Fibroblast of lung (primary cell): ENCODE results near the gene NOVA1. TPM values are rescaled to one million over a fixed set of nuclear protein-coding genes. Genes with fewer than 3 reads are reported as not detected.

Experiments used
- DNase-seq, 2 donors: peaks; one replicate each; pipeline versions ENCODE4 v3.0.0 to v3.0.0-alpha.2; 2010; ENCODE audit warnings: low read depth in 2 of 2
- H2AFZ ChIP-seq: 2 replicates; pipeline ENCODE4 v1.5.1; 2012; ENCODE audit warnings: low read length, control low read depth, inconsistent platforms
- H3K27ac ChIP-seq: 2 replicates; pipeline ENCODE4 v1.5.1; 2011; ENCODE audit warnings: low read length, control low read depth; ENCODE audit not compliant: insufficient read depth
- H3K27me3 ChIP-seq: 2 replicates; pipeline ENCODE4 v1.5.1; 2011; ENCODE audit warnings: mild to moderate bottlenecking, low read length; ENCODE audit not compliant: control insufficient read depth, insufficient read depth
- H3K36me3 ChIP-seq: 2 replicates; pipeline ENCODE4 v1.5.1; 2011; ENCODE audit warnings: low read length; ENCODE audit not compliant: control insufficient read depth, insufficient read depth
- H3K4me1 ChIP-seq: 2 replicates; pipeline ENCODE4 v1.5.1; 2011; ENCODE audit warnings: low read length; ENCODE audit not compliant: control insufficient read depth, insufficient read depth; ENCODE audit errors: extremely low read depth
- H3K4me2 ChIP-seq: 2 replicates; pipeline ENCODE4 v1.5.1; 2011; ENCODE audit warnings: low read length, control low read depth; ENCODE audit not compliant: insufficient read depth; ENCODE audit errors: extremely low read depth
- H3K4me3 ChIP-seq, 4 experiments: fragments of 200-600 bp in 1 of 4; sonication (generic) in 1 of 4; replicated peaks in 1 of 4; 2 replicates each; pipeline ENCODE4 v1.5.1; 2011 to 2016; ENCODE audit warnings: low read length in 4 of 4, low read depth in 3 of 4, mild to moderate bottlenecking in 3 of 4, control low read depth in 2 of 4, inconsistent platforms in 1 of 4, mixed read lengths in 1 of 4; ENCODE audit not compliant: insufficient read depth in 1 of 4; ENCODE audit errors: control extremely low read depth in 1 of 4
- H3K79me2 ChIP-seq: 2 replicates; pipeline ENCODE4 v1.5.1; 2012; ENCODE audit warnings: mild to moderate bottlenecking, low read length, inconsistent platforms; ENCODE audit not compliant: control insufficient read depth, insufficient read depth
- H3K9ac ChIP-seq: 2 replicates; pipeline ENCODE4 v1.5.1; 2011; ENCODE audit warnings: mild to moderate bottlenecking, low read length, control low read depth; ENCODE audit not compliant: insufficient read depth
- H3K9me3 ChIP-seq: 2 replicates; pipeline ENCODE4 v1.5.1; 2012; ENCODE audit warnings: low read depth, low read length; ENCODE audit not compliant: control insufficient read depth, insufficient read depth
- H4K20me1 ChIP-seq: 2 replicates; pipeline ENCODE4 v1.5.1; 2011; ENCODE audit warnings: low read length; ENCODE audit not compliant: control insufficient read depth, insufficient read depth; ENCODE audit errors: extremely low read depth
- EZH2 ChIP-seq: IDR thresholded peaks from 2 replicates; pipeline ENCODE4 v1.5.1; 2012; ENCODE audit warnings: low read length, control low read depth, mild to moderate bottlenecking; ENCODE audit errors: missing control alignments
- polyA plus RNA-seq, 2 donors: library from polyadenylated mRNA; depleted of rRNA in 1 of 2; stranded (reverse) in 1 of 2; unstranded in 1 of 2; fragments of >200 nt; gene quantifications; 2 replicates each; pipeline ENCODE4 v1.2.1, GENCODE V29; 2011 to 2012; ENCODE audit warnings: missing spikeins in 1 of 2
- total RNA-seq: library from RNA; depleted of rRNA; stranded (reverse); fragments of >200 nt; gene quantifications from 2 replicates; pipeline ENCODE4 v1.2.1, GENCODE V29; 2014
- TF ChIP-seq, protein P1 (sequence below), 2 donors: IDR thresholded peaks in 1 of 2; conservative IDR thresholded peaks in 1 of 2; 1 replicate in 1 of 2; 2 replicates in 1 of 2; pipeline ENCODE4 v1.5.1; 2011 to 2012; ENCODE audit warnings: low read length in 2 of 2, control low read depth in 1 of 2, inconsistent platforms in 1 of 2, low read depth in 1 of 2, mild to moderate bottlenecking in 1 of 2

The NOVA1 gene
- total and polyA plus RNA-seq, 2 donors (not counting 1 experiment from before 2014, with no cell fraction given), result 2.2 to 5.1 TPM

DNA sequence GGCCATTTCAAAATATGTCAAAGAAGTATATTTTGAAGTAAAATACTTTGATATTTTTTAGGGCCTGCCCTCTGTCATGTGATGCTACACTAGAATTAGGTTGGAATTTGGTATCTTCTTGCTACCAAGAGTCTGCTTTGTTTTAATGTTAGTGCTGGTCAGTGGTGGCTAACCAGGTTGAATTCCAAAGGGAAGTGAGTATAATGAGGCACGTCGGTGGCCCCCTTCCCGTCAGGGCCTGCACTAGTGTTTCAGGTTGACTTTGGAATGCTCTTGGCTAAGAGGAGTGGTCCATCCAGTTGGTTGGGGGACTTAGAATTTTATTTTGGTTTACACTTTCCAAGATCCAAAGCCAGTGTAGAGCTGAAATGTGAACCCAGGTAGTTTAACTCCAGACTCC is 185.4 kb downstream of the NOVA1 start:
- Histone ChIP-seq H2AFZ (no peak overlapping the region), H3K9ac (no peak overlapping the region), H3K27ac (no peak overlapping the region), H3K4me3 (no peak overlapping the region), H3K4me2 (no peak overlapping the region), H3K36me3 (no peaks in the 10 kb centered on the region), H3K4me1 (no peaks in the 10 kb centered on the region), H3K9me3 (no peaks in the 10 kb centered on the region), H3K79me2 (no peaks in the 10 kb centered on the region), H3K27me3 (no peaks in the 10 kb centered on the region), H4K20me1 (no peaks in the 10 kb centered on the region)
- DNase-seq, result no peak
- no peak for TF ChIP-seq EZH2
- TF ChIP-seq, protein P1, sequence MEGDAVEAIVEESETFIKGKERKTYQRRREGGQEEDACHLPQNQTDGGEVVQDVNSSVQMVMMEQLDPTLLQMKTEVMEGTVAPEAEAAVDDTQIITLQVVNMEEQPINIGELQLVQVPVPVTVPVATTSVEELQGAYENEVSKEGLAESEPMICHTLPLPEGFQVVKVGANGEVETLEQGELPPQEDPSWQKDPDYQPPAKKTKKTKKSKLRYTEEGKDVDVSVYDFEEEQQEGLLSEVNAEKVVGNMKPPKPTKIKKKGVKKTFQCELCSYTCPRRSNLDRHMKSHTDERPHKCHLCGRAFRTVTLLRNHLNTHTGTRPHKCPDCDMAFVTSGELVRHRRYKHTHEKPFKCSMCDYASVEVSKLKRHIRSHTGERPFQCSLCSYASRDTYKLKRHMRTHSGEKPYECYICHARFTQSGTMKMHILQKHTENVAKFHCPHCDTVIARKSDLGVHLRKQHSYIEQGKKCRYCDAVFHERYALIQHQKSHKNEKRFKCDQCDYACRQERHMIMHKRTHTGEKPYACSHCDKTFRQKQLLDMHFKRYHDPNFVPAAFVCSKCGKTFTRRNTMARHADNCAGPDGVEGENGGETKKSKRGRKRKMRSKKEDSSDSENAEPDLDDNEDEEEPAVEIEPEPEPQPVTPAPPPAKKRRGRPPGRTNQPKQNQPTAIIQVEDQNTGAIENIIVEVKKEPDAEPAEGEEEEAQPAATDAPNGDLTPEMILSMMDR (conservative IDR thresholded peaks at IDR 0.05 in 1 of 2, IDR thresholded peaks at IDR 0.05 in 1 of 2; ENCODE audit: low read depth in 1 of 2, low read length in 2 of 2), result no peak

DNA sequence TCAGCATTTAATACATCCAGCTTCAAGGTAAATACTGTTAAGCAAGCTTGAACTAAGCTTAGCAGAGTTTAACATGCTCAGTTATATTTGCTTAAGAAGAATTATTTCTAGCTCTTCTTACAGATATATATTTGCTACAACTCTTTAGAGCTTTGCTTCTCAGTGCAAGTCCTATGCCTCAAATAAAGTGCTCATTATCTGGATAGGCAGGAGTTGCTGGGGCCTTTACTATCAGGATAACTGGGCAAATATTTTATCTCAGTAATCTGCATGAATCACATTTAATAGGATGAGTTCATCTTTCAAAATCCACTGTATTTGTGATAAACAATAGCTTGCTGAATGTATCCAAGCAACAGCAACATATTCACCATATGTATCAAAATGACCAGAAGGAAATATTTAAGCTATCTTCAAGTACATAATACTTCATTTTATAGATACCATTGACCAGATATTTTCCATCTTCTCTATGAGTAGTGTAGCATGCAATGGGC is 187.6 kb downstream of the NOVA1 start:
- TF ChIP-seq, protein P1 (conservative IDR thresholded peaks at IDR 0.05 in 1 of 2, IDR thresholded peaks at IDR 0.05 in 1 of 2; ENCODE audit: low read depth in 1 of 2, low read length in 2 of 2), result no peak
- TF ChIP-seq EZH2, result no peak

DNA sequence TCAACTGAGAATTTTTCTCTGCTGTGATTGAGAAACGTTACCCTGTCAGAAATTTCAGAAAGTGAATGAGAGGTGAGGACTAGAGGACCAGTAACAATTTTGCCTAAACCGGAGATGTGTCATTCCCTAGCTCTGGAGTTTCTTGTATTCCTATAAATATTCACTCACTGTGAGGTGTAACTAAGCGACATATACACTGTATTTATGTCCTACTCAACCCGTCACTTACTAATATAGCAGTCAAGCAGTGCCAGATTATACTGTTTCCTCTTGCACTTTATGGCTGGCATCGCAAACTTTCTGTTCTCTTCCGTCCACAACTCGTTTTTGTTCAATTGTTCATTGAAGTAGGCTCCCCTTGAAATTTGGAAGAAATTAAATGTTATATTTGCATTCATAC is 192.9 kb downstream of the NOVA1 start:
- TF ChIP-seq EZH2, result no peak
- TF ChIP-seq, protein P1 (conservative IDR thresholded peaks at IDR 0.05 in 1 of 2, IDR thresholded peaks at IDR 0.05 in 1 of 2; ENCODE audit: low read depth in 1 of 2, low read length in 2 of 2), result no peak
- Histone ChIP-seq H3K4me1 (no peaks in the 10 kb centered on the region), H3K79me2 (no peaks in the 10 kb centered on the region), H3K4me3 (no peak overlapping the region), H2AFZ (no peak overlapping the region), H3K27ac (no peak overlapping the region), H3K4me2 (no peak overlapping the region), H3K36me3 (no peaks in the 10 kb centered on the region), H3K9ac (no peak overlapping the region), H4K20me1 (no peaks in the 10 kb centered on the region), H3K9me3 (no peaks in the 10 kb centered on the region), H3K27me3 (no peaks in the 10 kb centered on the region)
- DNase-seq, result no peak

More for the DNA sequence above, 187.6 kb downstream of the NOVA1 start:
- Histone ChIP-seq H3K9ac (no peak overlapping the region), H3K27ac (no peak overlapping the region), H3K4me2 (no peak overlapping the region), H4K20me1 (no peaks in the 10 kb centered on the region), H2AFZ (no peak overlapping the region), H3K4me1 (no peaks in the 10 kb centered on the region), H3K9me3 (no peaks in the 10 kb centered on the region), H3K36me3 (no peaks in the 10 kb centered on the region), H3K4me3 (no peak overlapping the region), H3K27me3 (no peaks in the 10 kb centered on the region), H3K79me2 (no peaks in the 10 kb centered on the region)
- DNase-seq, result no peak
